HG03196 (cell line): ENCODE measurements around the gene TEX2.

Experiments used
- ATAC-seq: cut with Tn5 transposase; IDR thresholded peaks from one replicate; pipeline ENCODE4 v1.9.1; 2021; ENCODE audit not compliant: unreplicated experiment

Gene TEX2

DNA sequence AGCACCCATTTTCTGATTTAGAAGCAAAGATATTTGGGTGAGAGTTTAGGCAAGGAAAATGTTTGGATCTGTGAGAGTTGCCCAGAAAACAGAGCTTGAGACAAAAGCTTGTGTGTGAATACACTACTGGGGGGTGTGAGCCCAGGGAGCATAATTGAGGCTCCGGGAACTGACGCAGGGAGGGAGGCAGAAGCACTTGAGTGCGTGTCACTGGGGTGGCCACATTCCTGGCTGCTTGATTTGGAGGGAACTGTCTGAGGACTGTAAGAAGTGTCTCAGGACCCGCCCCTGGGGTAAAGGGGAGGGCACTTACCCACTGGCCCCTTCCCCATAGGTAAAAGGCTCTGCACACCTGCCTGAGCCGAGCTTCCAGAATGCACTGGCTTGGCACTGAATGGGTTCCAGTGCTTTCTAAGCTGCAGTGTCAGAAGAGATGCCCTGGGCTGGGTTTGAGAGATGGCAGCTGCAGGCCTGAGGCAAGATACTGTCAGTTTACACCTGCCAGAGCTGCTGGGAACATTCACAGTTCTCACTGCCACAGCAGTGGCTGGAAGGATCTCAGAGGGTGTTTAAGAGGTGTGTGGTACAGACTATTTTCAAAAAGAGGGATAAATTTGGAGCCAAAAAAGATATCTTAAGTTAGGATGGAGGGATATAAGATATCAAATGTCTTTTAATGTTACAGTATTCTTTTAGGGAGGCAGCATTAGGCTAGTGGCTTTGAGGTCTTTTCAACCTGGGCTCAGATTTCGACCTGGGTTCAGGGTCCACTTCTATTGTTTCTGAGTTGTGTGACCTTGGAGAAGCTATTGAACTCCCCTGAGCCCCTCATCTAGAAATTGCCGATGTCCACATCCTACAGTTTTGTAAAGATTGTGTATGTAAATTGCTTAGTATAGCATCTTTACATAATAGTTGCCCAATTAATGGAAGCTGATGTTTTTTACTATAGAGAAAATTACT, 6.9 kb upstream of the TEX2 start:
- no peak for ATAC-seq

GRCh38 chr17:64264891-64265290, 1.8 kb upstream of the TEX2 start:
- no peak for ATAC-seq

- peak; percentile 26 for ATAC-seq
Measured at GRCh38 chr17:64262198-64262999, 661 bp downstream of the TEX2 start.

- ATAC-seq: no peak
Measured at GRCh38 chr17:64261417-64262145, 1.5 kb downstream of the TEX2 start.

- no peak for ATAC-seq
Measured at GRCh38 chr17:64260886-64261285, 2.2 kb downstream of the TEX2 start.

DNA sequence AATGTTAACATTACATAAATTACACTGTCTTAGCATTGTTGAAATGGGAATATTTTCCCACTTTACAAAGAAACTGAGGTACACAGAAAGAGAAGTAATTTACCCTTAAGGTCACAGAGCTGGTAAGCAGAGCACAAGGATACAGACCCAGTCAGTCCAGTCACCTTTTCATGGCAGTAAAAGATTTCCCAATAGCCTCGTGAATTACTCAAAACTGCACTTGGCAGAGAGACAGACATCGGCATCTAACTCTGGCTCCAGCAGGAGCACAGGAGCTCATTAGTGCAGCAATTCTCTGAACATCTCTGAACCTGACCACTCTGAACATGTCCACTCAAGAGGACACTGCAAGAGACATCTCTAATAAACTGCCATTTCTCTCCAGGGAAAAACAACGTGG, 3.1 kb downstream of the TEX2 start:
- no peak for ATAC-seq

GRCh38 chr17:64259426-64259825, 3.6 kb downstream of the TEX2 start:
- no peak for ATAC-seq

- ATAC-seq: no peak
Measured at GRCh38 chr17:64256913-64257807, 5.9 kb downstream of the TEX2 start.

- no peak for ATAC-seq
Measured at GRCh38 chr17:64255764-64256163, 7.3 kb downstream of the TEX2 start.

DNA sequence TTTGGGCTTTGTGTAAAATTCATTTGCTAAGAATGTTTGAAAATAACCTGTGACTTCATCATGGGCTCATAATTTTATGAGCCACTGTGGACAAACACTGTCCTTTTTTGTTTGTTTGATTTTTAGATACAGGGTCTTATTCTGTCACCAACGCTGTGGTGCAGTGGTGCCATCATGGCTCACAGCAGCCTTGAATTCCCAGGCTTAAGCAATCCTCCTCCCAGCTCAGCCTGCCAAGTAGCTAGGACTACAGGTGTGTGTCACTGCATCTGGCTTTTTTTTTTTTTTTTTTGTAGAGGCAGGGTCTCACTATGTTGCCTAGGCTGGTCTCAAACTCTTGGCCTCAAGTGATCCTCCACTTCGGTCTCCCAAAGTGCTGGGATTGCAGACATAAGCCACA, 8.3 kb downstream of the TEX2 start:
- ATAC-seq: no peak

DNA sequence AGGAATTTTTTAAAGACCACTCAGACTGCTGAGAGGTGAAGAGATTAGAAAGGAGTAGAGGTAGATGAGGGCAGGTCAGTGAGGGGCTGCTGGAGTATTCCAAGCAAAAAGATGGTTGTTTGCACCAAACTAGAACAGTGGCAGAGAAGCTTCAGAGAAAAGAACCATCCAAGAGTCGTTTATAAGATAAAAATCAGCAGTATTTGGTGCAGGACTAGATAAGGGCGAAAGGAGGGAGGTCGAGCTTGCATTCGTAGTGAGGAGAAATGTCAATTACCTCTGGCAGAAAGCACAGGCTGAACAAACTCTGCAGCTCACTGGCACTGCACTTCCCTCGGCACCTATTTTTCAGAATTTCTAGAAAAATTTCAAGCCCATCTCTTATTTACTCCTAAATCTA, 9.6 kb downstream of the TEX2 start:
- ATAC-seq: no peak

GRCh38 chr17:64252831-64253230, 10.2 kb downstream of the TEX2 start:
- ATAC-seq: no peak

- no peak for ATAC-seq
Measured at GRCh38 chr17:64250233-64250835, 12.7 kb downstream of the TEX2 start.

GRCh38 chr17:64247836-64248235, 15.2 kb downstream of the TEX2 start:
- ATAC-seq: no peak

DNA sequence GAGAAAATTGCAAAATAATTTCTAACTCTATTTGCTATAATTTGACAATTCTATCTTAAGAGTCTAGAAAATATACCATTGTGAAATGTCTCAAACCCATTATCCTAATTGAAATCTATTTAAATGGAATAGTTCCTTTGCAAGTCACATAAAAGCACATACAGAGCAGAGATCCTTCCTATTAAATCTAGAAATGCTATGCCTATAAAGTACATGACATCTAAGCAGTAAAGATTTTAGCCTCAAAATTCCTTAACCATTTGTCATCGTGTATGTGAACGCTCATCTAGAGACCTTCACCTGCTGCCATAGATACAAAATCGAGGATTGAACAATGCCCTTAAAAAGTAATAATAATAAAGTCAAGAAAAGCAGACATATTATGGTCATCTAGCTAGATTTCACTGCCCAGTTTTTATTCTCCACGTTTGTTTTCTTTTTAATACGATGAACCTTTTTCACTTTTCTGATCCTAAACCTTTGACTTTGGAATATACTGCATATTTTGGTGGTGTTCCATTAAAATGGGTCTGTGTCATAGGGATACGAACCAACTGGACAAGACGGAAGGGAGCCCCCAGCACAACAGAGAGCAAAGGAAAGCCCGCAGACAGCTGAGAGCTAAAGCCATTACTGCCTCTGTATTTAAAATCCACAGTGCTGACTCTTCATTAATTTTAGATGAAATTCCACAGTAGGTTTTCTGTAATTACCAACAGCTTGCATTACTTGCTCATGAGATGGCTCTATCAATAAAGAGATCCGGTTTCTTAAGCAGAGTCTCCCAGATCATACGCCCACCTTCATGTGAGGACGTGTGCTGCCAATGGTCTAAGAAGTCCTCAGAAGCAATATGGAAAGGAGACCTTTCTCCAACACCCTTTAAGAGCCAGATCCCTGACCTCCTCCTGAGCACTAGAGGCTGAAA, 17.6 kb downstream of the TEX2 start:
- no peak for ATAC-seq

- ATAC-seq: no peak
Measured at GRCh38 chr17:64244165-64244564, 18.9 kb downstream of the TEX2 start.

- no peak for ATAC-seq
Measured at GRCh38 chr17:64243340-64243739, 19.7 kb downstream of the TEX2 start.

DNA sequence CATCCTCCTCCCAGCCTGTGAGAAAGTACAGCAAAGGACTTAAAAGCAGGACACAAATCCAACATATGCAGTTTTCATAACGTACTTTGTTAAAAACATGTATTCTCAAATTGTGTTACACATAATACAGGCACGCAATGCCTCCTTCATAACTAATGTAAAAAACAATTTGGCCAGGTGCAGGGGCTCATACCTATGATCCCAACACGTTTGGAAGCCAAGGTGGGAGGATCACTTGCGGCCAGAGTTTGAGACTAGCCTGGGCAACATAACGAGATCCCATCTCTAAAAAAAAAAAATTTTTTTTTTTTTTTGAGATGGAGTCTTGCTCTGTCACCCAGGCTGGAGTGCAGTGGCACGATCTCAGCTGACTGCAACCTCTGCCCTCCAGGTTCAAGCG, 20.4 kb downstream of the TEX2 start:
- ATAC-seq: no peak
